GM12878 (cell line): ENCODE data around the gene PCBP1. TPM values are rescaled to one million over a fixed set of nuclear protein-coding genes. Genes with fewer than 3 reads are reported as not detected.
"Not testable (repeated sequence)": the region's sequence is repeated elsewhere in the genome, so short reads cannot be mapped to it uniquely, and the experiment has no call there.

Source experiments
- ATAC-seq: fragments of 200-7000 bp; cut with Tn5 transposase; 3 replicates; pipeline ENCODE4 v1.9.1; 2020; ENCODE audit warnings: mild to moderate bottlenecking, moderate library complexity
- BruUV-seq: library from RNA; stranded (reverse); fragments of 400-500 nt; replicated peaks from 2 replicates; lab custom pipeline; 2021; lab: Mats Ljungman, UMichigan
- CTCF ChIA-PET: fragments of 300-600 bp; sonication (Branson Sonifier 250); formaldehyde crosslinking; extraction: SDS; loops from one replicate; lab custom pipeline; 2021; ENCODE audit warnings: inconsistent platforms; lab: Yijun Ruan, JAX
- POLR2A ChIA-PET: fragments of 350-600 bp; formaldehyde crosslinking; extraction: SDS; loops from one replicate; lab custom pipeline; 2021; ENCODE audit warnings: inconsistent platforms; lab: Charles Lee
- RAD21 ChIA-PET: fragments of 300-600 bp; sonication (Branson Sonifier 250); formaldehyde crosslinking; loops from one replicate; lab custom pipeline; 2023; ENCODE audit warnings: antibody characterized with exemption; ENCODE audit not compliant: unreplicated experiment; lab: Charles Lee
- SMC1A ChIA-PET: fragments of 300-600 bp; sonication (Branson Sonifier 250); formaldehyde crosslinking; loops from one replicate; lab custom pipeline; 2023; ENCODE audit not compliant: unreplicated experiment, uncharacterized antibody; lab: Charles Lee
- DNase-seq: peaks from one replicate; pipeline ENCODE4 v3.0.0-alpha.2; 2011; ENCODE audit warnings: low read depth, low spot score
- FAIRE-seq: peaks from 3 replicates; lab custom pipeline; 2011; peaks lifted over from hg19 to GRCh38; lab: Jason Lieb, UNC
- H2AFZ ChIP-seq: 2 replicates; pipeline ENCODE4 v1.6.0; 2011; ENCODE audit warnings: low read depth, low read length, control low read depth; ENCODE audit not compliant: control insufficient read depth
- H3K27ac ChIP-seq: 2 replicates; pipeline ENCODE4 v1.5.1; 2011; ENCODE audit warnings: control low read depth; ENCODE audit not compliant: control insufficient read depth, insufficient read depth
- H3K27me3 ChIP-seq, 2 experiments: replicated peaks in 1 of 2; 2 replicates each; pipeline versions ENCODE4 v1.6.0 to v1.6.1; 2011; ENCODE audit warnings: low read length in 1 of 2; ENCODE audit not compliant: control insufficient read depth in 2 of 2, insufficient read depth in 2 of 2
- H3K36me3 ChIP-seq, 2 experiments: 2 replicates each; pipeline ENCODE4 v1.5.1; 2011; ENCODE audit warnings: low read length in 1 of 2; ENCODE audit not compliant: control insufficient read depth in 2 of 2, insufficient read depth in 2 of 2
- H3K4me1 ChIP-seq: 2 replicates; pipeline ENCODE4 v1.6.1; 2011; ENCODE audit warnings: mild to moderate bottlenecking, low read length, moderate library complexity, mixed read lengths; ENCODE audit not compliant: control insufficient read depth, insufficient read depth
- H3K4me2 ChIP-seq: 2 replicates; pipeline ENCODE4 v1.6.0; 2011; ENCODE audit warnings: control low read depth; ENCODE audit not compliant: control insufficient read depth, insufficient read depth
- H3K4me3 ChIP-seq: fragments of 200-600 bp; sonication (generic); 2 replicates; pipeline ENCODE4 v1.5.1; 2016
- H3K79me2 ChIP-seq: 2 replicates; pipeline ENCODE4 v1.6.0; 2011; ENCODE audit warnings: low read length; ENCODE audit not compliant: control insufficient read depth, insufficient read depth
- H3K9ac ChIP-seq: 2 replicates; pipeline ENCODE4 v1.8.0; 2011; ENCODE audit warnings: low read length, control low read depth, mixed read lengths; ENCODE audit not compliant: control insufficient read depth, insufficient read depth
- H3K9me3 ChIP-seq: replicated peaks from 3 replicates; pipeline ENCODE4 v1.5.1; 2011; ENCODE audit warnings: mild to moderate bottlenecking, low read length; ENCODE audit not compliant: control insufficient read depth, insufficient read depth
- H4K20me1 ChIP-seq: 2 replicates; pipeline ENCODE4 v1.6.0; 2011; ENCODE audit not compliant: control insufficient read depth, insufficient read depth
- MEF2A ChIP-seq: IDR thresholded peaks from 2 replicates; pipeline ENCODE4 v1.6.1; 2011; ENCODE audit warnings: low read depth, mild to moderate bottlenecking, low read length, moderate library complexity; ENCODE audit not compliant: insufficient read depth
- WGBS: methylation state at CpG from one replicate; pipeline ENCODE4 v1.1.6; 2016; ENCODE audit warnings: low lambda C conversion rate; ENCODE audit not compliant: insufficient replicate concordance, insufficient coverage; ENCODE audit errors: missing lambda C conversion rate; 5-methylcytosine and 5-hydroxymethylcytosine counted together
- in situ Hi-C: fragments of 300-500 bp; cut with MboI; formaldehyde crosslinking; loops from 9 replicates; pipeline ENCODE4 v1.14.3; 2018; ENCODE audit warnings: mixed read lengths
- intact Hi-C: fragments of 100-400 bp; cut with micrococcal nuclease; formaldehyde crosslinking; loops from one replicate; pipeline ENCODE4 v1.14.2; 2022; ENCODE audit not compliant: unreplicated experiment
- polyA plus RNA-seq, 11 experiments: library from polyadenylated mRNA; depleted of rRNA in 4 of 11; unstranded in 6 of 11; stranded (reverse) in 5 of 11; fragments of >200 nt; fragmentation: Nextera tagmentation in 4 of 11; fragmentation: Illumina TruSeq in 1 of 11; extraction: Ambion mirVana in 4 of 11; extraction: Trizol in 1 of 11; gene quantifications; 1 replicate in 1 of 11; 2 replicates in 10 of 11; pipeline versions ENCODE4 v1.2.1 to v1.2.3, GENCODE V29; 2011 to 2016; ENCODE audit warnings: inconsistent platforms in 2 of 11, missing spikeins in 2 of 11, low read depth in 1 of 11
- total RNA-seq, 4 experiments: library from RNA; depleted of rRNA in 3 of 4; stranded (reverse); fragments of >200 nt in 3 of 4; fragmentation: Illumina TruSeq in 1 of 4; extraction: Trizol in 1 of 4; gene quantifications; 2 replicates each; pipeline versions ENCODE4 v1.2.1 to v1.2.3, GENCODE V29; 2013 to 2021
- TF ChIP-seq, protein P1 (sequence below): fragments of 450-650 bp; IDR thresholded peaks from 2 replicates; pipeline ENCODE4 v1.6.1; 2017; ENCODE audit warnings: mild to moderate bottlenecking, moderate library complexity
- TF ChIP-seq, protein P2 (sequence below): fragments of 450-650 bp; IDR thresholded peaks from 2 replicates; pipeline ENCODE4 v1.6.1; 2017; ENCODE audit warnings: mild to moderate bottlenecking, low read depth, inconsistent platforms; ENCODE audit not compliant: poor library complexity, severe bottlenecking
- TF ChIP-seq, protein P3 (sequence below): fragments of 450-650 bp; IDR thresholded peaks from 2 replicates; pipeline ENCODE4 v1.6.1; 2014; ENCODE audit warnings: mild to moderate bottlenecking
- TF ChIP-seq, protein P4 (sequence below): fragments of 450-650 bp; IDR thresholded peaks from 2 replicates; pipeline ENCODE4 v1.6.1; 2016; ENCODE audit warnings: mild to moderate bottlenecking
- TF ChIP-seq, protein P5 (sequence below): IDR thresholded peaks from 2 replicates; pipeline ENCODE4 v1.6.1; 2012; ENCODE audit warnings: low read length, inconsistent platforms

PCBP1 gene
- total and polyA plus RNA-seq, 10 of the 15 experiments (the other 5 are each of a cell fraction or from before 2014, with no cell fraction given) = 24.4 to 494 (median 130) TPM

DNA sequence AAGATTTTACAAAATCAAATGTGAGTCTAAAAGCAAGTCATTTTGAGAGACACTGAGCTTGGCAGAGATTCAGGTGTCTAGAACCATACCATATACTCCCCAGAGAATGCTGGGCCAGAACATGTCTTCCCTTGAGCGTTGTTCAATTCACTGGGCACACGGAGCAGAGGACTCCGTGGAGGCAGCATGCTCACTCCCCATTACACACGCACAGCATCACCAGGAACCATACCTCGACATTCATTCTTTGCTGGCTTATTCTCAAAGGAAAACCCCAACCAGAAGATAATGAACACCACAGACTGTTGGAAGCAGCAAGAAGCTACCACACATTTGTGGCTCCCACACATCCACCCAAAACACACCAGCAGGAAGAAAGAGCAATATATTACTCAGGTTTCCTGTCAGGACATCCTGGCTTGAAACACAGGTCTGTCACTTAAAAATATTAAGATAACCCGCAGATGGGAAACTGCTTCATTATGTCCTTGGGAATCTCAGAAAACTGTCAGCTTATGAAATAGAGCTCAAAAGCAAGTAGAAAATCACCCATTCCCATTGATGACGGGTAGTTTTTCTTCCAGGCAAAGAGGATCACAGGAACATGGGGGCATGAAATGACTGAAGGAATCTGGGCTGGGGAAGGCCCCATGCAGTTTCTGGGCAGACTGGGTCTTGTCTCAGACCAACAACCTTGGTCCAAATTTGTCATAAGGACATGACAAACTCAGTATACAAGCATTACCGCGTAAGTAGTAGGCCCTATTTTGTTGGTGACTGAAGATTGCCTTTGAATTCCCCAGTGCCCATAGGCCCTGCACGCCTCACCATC lies 46.4 kb downstream of the PCBP1 start (continued):
- TF ChIP-seq, protein P1, sequence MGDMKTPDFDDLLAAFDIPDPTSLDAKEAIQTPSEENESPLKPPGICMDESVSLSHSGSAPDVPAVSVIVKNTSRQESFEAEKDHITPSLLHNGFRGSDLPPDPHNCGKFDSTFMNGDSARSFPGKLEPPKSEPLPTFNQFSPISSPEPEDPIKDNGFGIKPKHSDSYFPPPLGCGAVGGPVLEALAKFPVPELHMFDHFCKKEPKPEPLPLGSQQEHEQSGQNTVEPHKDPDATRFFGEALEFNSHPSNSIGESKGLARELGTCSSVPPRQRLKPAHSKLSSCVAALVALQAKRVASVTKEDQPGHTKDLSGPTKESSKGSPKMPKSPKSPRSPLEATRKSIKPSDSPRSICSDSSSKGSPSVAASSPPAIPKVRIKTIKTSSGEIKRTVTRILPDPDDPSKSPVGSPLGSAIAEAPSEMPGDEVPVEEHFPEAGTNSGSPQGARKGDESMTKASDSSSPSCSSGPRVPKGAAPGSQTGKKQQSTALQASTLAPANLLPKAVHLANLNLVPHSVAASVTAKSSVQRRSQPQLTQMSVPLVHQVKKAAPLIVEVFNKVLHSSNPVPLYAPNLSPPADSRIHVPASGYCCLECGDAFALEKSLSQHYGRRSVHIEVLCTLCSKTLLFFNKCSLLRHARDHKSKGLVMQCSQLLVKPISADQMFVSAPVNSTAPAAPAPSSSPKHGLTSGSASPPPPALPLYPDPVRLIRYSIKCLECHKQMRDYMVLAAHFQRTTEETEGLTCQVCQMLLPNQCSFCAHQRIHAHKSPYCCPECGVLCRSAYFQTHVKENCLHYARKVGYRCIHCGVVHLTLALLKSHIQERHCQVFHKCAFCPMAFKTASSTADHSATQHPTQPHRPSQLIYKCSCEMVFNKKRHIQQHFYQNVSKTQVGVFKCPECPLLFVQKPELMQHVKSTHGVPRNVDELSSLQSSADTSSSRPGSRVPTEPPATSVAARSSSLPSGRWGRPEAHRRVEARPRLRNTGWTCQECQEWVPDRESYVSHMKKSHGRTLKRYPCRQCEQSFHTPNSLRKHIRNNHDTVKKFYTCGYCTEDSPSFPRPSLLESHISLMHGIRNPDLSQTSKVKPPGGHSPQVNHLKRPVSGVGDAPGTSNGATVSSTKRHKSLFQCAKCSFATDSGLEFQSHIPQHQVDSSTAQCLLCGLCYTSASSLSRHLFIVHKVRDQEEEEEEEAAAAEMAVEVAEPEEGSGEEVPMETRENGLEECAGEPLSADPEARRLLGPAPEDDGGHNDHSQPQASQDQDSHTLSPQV = peak; percentile 18; the same call in 1 of the 2 replicates
- TF ChIP-seq, all 136 proteins: peak for 30

DNA sequence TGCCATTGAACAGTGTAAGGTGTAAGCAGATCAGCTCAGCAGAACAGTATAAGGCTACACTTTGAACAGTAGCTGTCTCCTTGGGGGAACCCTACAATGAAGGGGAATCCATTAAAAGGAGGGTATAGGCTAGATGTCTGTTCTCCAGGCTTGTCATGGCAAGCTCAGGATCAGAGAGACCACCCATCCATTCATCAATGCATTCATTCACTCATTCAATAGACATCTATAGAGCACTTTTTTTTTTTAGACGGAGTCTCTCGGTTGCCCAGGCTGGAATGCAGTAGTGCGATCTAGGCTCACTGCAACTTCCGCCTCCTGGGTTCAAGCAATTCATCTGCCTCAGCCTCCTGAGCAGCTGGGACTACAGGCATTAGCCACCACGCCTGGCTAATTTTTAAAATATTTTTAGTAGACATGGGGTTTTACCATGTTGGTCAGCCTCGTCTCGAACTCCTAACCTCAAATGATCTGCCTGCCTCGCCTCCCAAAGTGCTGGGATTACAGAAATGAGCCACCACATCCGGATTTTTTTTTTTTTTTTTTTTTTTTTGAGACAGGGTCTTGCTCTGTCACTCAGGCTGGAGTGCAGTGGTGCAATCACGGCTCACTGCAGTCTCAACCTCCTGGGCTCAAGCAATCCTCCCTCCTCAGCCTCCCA lies 47.2 kb downstream of the PCBP1 start:
- H3K4me2 ChIP-seq = peak overlapping the region; percentile 90
- FAIRE-seq = peak; percentile 47
- TF ChIP-seq MEF2A = 0 out of 2 replicates have a peak, but pooled peaks have one; percentile 53
- TF ChIP-seq, protein P2, sequence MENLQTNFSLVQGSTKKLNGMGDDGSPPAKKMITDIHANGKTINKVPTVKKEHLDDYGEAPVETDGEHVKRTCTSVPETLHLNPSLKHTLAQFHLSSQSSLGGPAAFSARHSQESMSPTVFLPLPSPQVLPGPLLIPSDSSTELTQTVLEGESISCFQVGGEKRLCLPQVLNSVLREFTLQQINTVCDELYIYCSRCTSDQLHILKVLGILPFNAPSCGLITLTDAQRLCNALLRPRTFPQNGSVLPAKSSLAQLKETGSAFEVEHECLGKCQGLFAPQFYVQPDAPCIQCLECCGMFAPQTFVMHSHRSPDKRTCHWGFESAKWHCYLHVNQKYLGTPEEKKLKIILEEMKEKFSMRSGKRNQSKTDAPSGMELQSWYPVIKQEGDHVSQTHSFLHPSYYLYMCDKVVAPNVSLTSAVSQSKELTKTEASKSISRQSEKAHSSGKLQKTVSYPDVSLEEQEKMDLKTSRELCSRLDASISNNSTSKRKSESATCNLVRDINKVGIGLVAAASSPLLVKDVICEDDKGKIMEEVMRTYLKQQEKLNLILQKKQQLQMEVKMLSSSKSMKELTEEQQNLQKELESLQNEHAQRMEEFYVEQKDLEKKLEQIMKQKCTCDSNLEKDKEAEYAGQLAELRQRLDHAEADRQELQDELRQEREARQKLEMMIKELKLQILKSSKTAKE = peak; percentile 53
- TF ChIP-seq, protein P3, sequence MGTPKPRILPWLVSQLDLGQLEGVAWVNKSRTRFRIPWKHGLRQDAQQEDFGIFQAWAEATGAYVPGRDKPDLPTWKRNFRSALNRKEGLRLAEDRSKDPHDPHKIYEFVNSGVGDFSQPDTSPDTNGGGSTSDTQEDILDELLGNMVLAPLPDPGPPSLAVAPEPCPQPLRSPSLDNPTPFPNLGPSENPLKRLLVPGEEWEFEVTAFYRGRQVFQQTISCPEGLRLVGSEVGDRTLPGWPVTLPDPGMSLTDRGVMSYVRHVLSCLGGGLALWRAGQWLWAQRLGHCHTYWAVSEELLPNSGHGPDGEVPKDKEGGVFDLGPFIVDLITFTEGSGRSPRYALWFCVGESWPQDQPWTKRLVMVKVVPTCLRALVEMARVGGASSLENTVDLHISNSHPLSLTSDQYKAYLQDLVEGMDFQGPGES = 0 out of 2 replicates have a peak, but pooled peaks have one; percentile 37
- TF ChIP-seq, protein P4, sequence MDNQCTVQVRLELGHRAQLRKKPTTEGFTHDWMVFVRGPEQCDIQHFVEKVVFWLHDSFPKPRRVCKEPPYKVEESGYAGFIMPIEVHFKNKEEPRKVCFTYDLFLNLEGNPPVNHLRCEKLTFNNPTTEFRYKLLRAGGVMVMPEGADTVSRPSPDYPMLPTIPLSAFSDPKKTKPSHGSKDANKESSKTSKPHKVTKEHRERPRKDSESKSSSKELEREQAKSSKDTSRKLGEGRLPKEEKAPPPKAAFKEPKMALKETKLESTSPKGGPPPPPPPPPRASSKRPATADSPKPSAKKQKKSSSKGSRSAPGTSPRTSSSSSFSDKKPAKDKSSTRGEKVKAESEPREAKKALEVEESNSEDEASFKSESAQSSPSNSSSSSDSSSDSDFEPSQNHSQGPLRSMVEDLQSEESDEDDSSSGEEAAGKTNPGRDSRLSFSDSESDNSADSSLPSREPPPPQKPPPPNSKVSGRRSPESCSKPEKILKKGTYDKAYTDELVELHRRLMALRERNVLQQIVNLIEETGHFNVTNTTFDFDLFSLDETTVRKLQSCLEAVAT = peak; percentile 9; the same call in 1 of the 2 replicates
- TF ChIP-seq, protein P5, sequence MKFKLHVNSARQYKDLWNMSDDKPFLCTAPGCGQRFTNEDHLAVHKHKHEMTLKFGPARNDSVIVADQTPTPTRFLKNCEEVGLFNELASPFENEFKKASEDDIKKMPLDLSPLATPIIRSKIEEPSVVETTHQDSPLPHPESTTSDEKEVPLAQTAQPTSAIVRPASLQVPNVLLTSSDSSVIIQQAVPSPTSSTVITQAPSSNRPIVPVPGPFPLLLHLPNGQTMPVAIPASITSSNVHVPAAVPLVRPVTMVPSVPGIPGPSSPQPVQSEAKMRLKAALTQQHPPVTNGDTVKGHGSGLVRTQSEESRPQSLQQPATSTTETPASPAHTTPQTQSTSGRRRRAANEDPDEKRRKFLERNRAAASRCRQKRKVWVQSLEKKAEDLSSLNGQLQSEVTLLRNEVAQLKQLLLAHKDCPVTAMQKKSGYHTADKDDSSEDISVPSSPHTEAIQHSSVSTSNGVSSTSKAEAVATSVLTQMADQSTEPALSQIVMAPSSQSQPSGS = peak; percentile 49; the same call in 1 of the 2 replicates

More for the DNA sequence above, 47.2 kb downstream of the PCBP1 start:
- ATAC-seq = peak; percentile 28
- ChIA-PET CTCF (interaction anchor here (2.1 to 6.5 kb wide), 10 partner anchors 9 to 223 kb away, joined by 6 to 54 read pairs (median 16); partner anchors contain the start of gene MXD1), POLR2A (interaction anchor here (0.6 to 13.8 kb wide), 17 partner anchors 8 to 394 kb away, joined by 3 to 263 read pairs (median 17); partner anchors contain the start of genes C2orf42, MXD1 and PCBP1), RAD21 (interaction anchor here (0.7 to 10.5 kb wide), 16 partner anchors 8 to 409 kb away, joined by 3 to 181 read pairs (median 24); partner anchors contain the start of genes MXD1, PCBP1 and SNRNP27), SMC1A (interaction anchor here (1.0 to 13.4 kb wide), 16 partner anchors 8 to 366 kb away, joined by 3 to 311 read pairs (median 10); partner anchors contain the start of genes MXD1 and PCBP1)
- Histone ChIP-seq H2AFZ (peak overlapping the region; percentile 87), H3K27ac (peak overlapping the region; percentile 99), H3K9ac (peak overlapping the region; percentile 95), H3K4me1 (peaks cover 41% of the 10 kb centered on the region), H3K4me3 (peak overlapping the region; percentile 20; the same call in 1 of the 2 replicates)
- intact Hi-C loops = loop anchor here (2.0 kb wide), 1 partner anchor 14 kb away; no protein-coding TSS in a partner anchor
- BruUV-seq, H4K20me1 ChIP-seq, H3K27me3 ChIP-seq, H3K36me3 ChIP-seq, in situ Hi-C loops, H3K79me2 ChIP-seq, H3K9me3 ChIP-seq, DNase-seq: not testable (repeated sequence)
- 2% methylated on average over 10 of the region's 10 CpGs for WGBS
